SU-DHL-6 (cell line): ENCODE measurements around the gene SLC9A5.

ENCODE experiments used
- CTCF ChIP-seq: fragments of 200-600 bp; sonication (generic); IDR thresholded peaks from one replicate; pipeline ENCODE4 v1.5.1; 2017; ENCODE audit warnings: antibody characterized with exemption, mild to moderate bottlenecking, low read length, moderate library complexity; ENCODE audit not compliant: insufficient read depth, poor library complexity, severe bottlenecking
- EZH2phosphoT487 ChIP-seq: fragments of 200-600 bp; sonication (generic), shearing (Covaris generic); conservative IDR thresholded peaks from 2 replicates; pipeline ENCODE4 v1.6.1; 2018; ENCODE audit warnings: mild to moderate bottlenecking, antibody characterized with exemption, low read length, moderate library complexity, mixed read lengths

GRCh38 chr16:67228905-67229304 is 19.9 kb upstream of the SLC9A5 start:
- TF ChIP-seq CTCF, result no peak
- no peak for TF ChIP-seq EZH2phosphoT487
